ENCODE data around the gene SMARCD3.

- TF ChIP-seq PREB (CRISPR knock-in tag; IDR thresholded peaks at IDR 0.05) (no peak), POLR2AphosphoS5 (IDR thresholded peaks at IDR 0.05; ENCODE audit: control insufficient read depth, insufficient read depth, low read depth, low read length) (peak; percentile 72), GABPB1 (CRISPR knock-in tag; IDR thresholded peaks at IDR 0.05) (peak; percentile 70), TRIM24 (IDR thresholded peaks at IDR 0.05) (peak; percentile 20 to 34; a peak in 2 of 4 replicates)
- TF ChIP-seq, protein P1, sequence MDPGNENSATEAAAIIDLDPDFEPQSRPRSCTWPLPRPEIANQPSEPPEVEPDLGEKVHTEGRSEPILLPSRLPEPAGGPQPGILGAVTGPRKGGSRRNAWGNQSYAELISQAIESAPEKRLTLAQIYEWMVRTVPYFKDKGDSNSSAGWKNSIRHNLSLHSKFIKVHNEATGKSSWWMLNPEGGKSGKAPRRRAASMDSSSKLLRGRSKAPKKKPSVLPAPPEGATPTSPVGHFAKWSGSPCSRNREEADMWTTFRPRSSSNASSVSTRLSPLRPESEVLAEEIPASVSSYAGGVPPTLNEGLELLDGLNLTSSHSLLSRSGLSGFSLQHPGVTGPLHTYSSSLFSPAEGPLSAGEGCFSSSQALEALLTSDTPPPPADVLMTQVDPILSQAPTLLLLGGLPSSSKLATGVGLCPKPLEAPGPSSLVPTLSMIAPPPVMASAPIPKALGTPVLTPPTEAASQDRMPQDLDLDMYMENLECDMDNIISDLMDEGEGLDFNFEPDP (CRISPR knock-in tag; IDR thresholded peaks at IDR 0.05) = no peak
These were observed 21.4 kb downstream of the SMARCD3 start, which contains the start of gene ABCF2 for GRCh38 chr7:151226875-151227782.

All from K562 (cell line).